ENCODE data around the gene UHRF2.

Gene UHRF2

GRCh38 chr9:6545017-6545691, 132.2 kb downstream of the UHRF2 start:
- no peaks in the 10 kb centered on the region for H3K27me3 ChIP-seq (replicated peaks; ENCODE audit: control insufficient read depth, insufficient read depth, low read length)
- no peak for DNase-seq (ENCODE audit: extremely low read depth, insufficient read length)
- TF ChIP-seq CTCF (IDR thresholded peaks at IDR 0.05; ENCODE audit: insufficient read depth, low read length, poor library complexity, severe bottlenecking): no peak
- H3K4me3 ChIP-seq (replicated peaks; ENCODE audit: low read depth, low read length): no peak overlapping the region
- peaks cover 4% of the 10 kb centered on the region for H3K36me3 ChIP-seq (ENCODE audit: control insufficient read depth, insufficient read depth, low read length)

GRCh38 chr9:6549106-6549800, 136.3 kb downstream of the UHRF2 start:
- no peak for DNase-seq (ENCODE audit: extremely low read depth, insufficient read length)
- Histone ChIP-seq H3K27me3 (replicated peaks; ENCODE audit: control insufficient read depth, insufficient read depth, low read length) (no peaks in the 10 kb centered on the region), H3K36me3 (ENCODE audit: control insufficient read depth, insufficient read depth, low read length) (peaks cover 7% of the 10 kb centered on the region), H3K4me3 (replicated peaks; ENCODE audit: low read depth, low read length) (no peak overlapping the region)
- no peak for TF ChIP-seq CTCF (IDR thresholded peaks at IDR 0.05; ENCODE audit: insufficient read depth, low read length, poor library complexity, severe bottlenecking)

GRCh38 chr9:6551136-6551535, 138.1 kb downstream of the UHRF2 start:
- Histone ChIP-seq H3K4me3 (replicated peaks; ENCODE audit: low read depth, low read length) (no peak overlapping the region), H3K27me3 (replicated peaks; ENCODE audit: control insufficient read depth, insufficient read depth, low read length) (no peaks in the 10 kb centered on the region), H3K36me3 (ENCODE audit: control insufficient read depth, insufficient read depth, low read length) (peaks cover 13% of the 10 kb centered on the region)
- no peak for DNase-seq (ENCODE audit: extremely low read depth, insufficient read length)
- no peak for TF ChIP-seq CTCF (IDR thresholded peaks at IDR 0.05; ENCODE audit: insufficient read depth, low read length, poor library complexity, severe bottlenecking)

GRCh38 chr9:6552033-6552432, 139.0 kb downstream of the UHRF2 start:
- TF ChIP-seq CTCF (IDR thresholded peaks at IDR 0.05; ENCODE audit: insufficient read depth, low read length, poor library complexity, severe bottlenecking): no peak
- Histone ChIP-seq H3K36me3 (ENCODE audit: control insufficient read depth, insufficient read depth, low read length) (peaks cover 13% of the 10 kb centered on the region), H3K4me3 (replicated peaks; ENCODE audit: low read depth, low read length) (no peak overlapping the region), H3K27me3 (replicated peaks; ENCODE audit: control insufficient read depth, insufficient read depth, low read length) (no peaks in the 10 kb centered on the region)
- no peak for DNase-seq (ENCODE audit: extremely low read depth, insufficient read length)

GRCh38 chr9:6552498-6553121, 139.6 kb downstream of the UHRF2 start:
- H3K4me3 ChIP-seq (replicated peaks; ENCODE audit: low read depth, low read length): no peak overlapping the region
- no peaks in the 10 kb centered on the region for H3K27me3 ChIP-seq (replicated peaks; ENCODE audit: control insufficient read depth, insufficient read depth, low read length)
- no peak for TF ChIP-seq CTCF (IDR thresholded peaks at IDR 0.05; ENCODE audit: insufficient read depth, low read length, poor library complexity, severe bottlenecking)
- no peak for DNase-seq (ENCODE audit: extremely low read depth, insufficient read length)
- H3K36me3 ChIP-seq (ENCODE audit: control insufficient read depth, insufficient read depth, low read length): peaks cover 13% of the 10 kb centered on the region

Data from GM06990 (cell line).